A549 (cell line): ENCODE data around the gene CTTN. TPM values are rescaled to one million over a fixed set of nuclear protein-coding genes. Genes with fewer than 3 reads are reported as not detected.

ENCODE experiments used
- ATAC-seq, 2 experiments: fragments of 200-7000 bp in 1 of 2; fragments of >200 bp in 1 of 2; cut with Nextera tagmentation in 1 of 2; cut with Tn5 transposase in 1 of 2; 3 replicates each; pipeline versions ENCODE4 v1.8.0 to v1.9.1; 2018 to 2020; ENCODE audit warnings: mild to moderate bottlenecking in 1 of 2, moderate library complexity in 1 of 2
- CTCF ChIA-PET: fragments of 300-600 bp; sonication (Branson Sonifier 250); formaldehyde crosslinking; extraction: SDS; loops from one replicate; lab custom pipeline; 2021; ENCODE audit warnings: antibody characterized with exemption, inconsistent platforms; lab: Yijun Ruan, JAX
- POLR2A ChIA-PET: fragments of 350-600 bp; formaldehyde crosslinking; extraction: SDS; loops from one replicate; lab custom pipeline; 2021; ENCODE audit warnings: antibody characterized with exemption, inconsistent platforms; lab: Yijun Ruan, JAX
- DNase-seq, 2 experiments: peaks; one replicate each; pipeline versions ENCODE4 v3.0.0 to v3.0.0-alpha.2; 2011 to 2016; ENCODE audit warnings: low read depth in 1 of 2, low spot score in 1 of 2
- FAIRE-seq: peaks from 2 replicates; lab custom pipeline; 2011; peaks lifted over from hg19 to GRCh38; lab: Jason Lieb, UNC
- H3K27ac ChIP-seq, 2 experiments: fragments of >200 bp; sonication (Bioruptor Twin); formaldehyde crosslinking; 3 replicates each; pipeline ENCODE4 v1.5.1; 2016 to 2017
- H3K4me1 ChIP-seq: fragments of >200 bp; sonication (Bioruptor Twin); formaldehyde crosslinking; 3 replicates; pipeline ENCODE4 v1.6.1; 2016
- H3K4me2 ChIP-seq: fragments of >200 bp; sonication (Bioruptor Twin); formaldehyde crosslinking; 3 replicates; pipeline ENCODE4 v1.6.1; 2016
- H3K4me3 ChIP-seq: fragments of >200 bp; sonication (Bioruptor Twin); formaldehyde crosslinking; 3 replicates; pipeline ENCODE4 v1.5.1; 2016
- H3K9me3 ChIP-seq: fragments of >200 bp; sonication (Bioruptor Twin); formaldehyde crosslinking; 3 replicates; pipeline ENCODE4 v1.6.1; 2016
- CBX8 ChIP-seq: fragments of 200-600 bp; sonication (generic); IDR thresholded peaks from 2 replicates; pipeline ENCODE4 v1.6.1; 2016
- CEBPB ChIP-seq, 2 experiments: fragments of >200 bp in 1 of 2; sonication (Bioruptor Twin) in 1 of 2; formaldehyde crosslinking in 1 of 2; IDR thresholded peaks; 2 replicates each; pipeline ENCODE4 v1.6.1; 2012 to 2016
- CHD4 ChIP-seq: fragments of 200-600 bp; sonication (generic); IDR thresholded peaks from 2 replicates; pipeline ENCODE4 v1.6.1; 2016; ENCODE audit warnings: antibody characterized with exemption, mild to moderate bottlenecking, borderline replicate concordance
- EHMT2 ChIP-seq: fragments of 200-600 bp; sonication (generic); IDR thresholded peaks from 2 replicates; pipeline ENCODE4 v1.6.1; 2016; ENCODE audit warnings: antibody characterized with exemption, low read depth, mild to moderate bottlenecking, moderate library complexity
- ESRRA ChIP-seq: fragments of 150-350 bp; IDR thresholded peaks from 2 replicates; pipeline ENCODE4 v1.6.1; 2014; ENCODE audit warnings: mild to moderate bottlenecking, low read length, borderline replicate concordance
- FOSB ChIP-seq: fragments of 250-450 bp; sonication (Bioruptor Pico); IDR thresholded peaks from 2 replicates; pipeline ENCODE4 v1.5.0; 2020; ENCODE audit warnings: mild to moderate bottlenecking, moderate library complexity
- FOSL2 ChIP-seq, 2 experiments: fragments of 450-650 bp in 1 of 2; fragments of >200 bp in 1 of 2; sonication (Bioruptor Twin) in 1 of 2; formaldehyde crosslinking; IDR thresholded peaks; 2 replicates each; pipeline versions ENCODE4 v1.5.0 to v1.6.1; 2016 to 2020; ENCODE audit warnings: mild to moderate bottlenecking in 1 of 2, moderate library complexity in 1 of 2
- HDAC2 ChIP-seq: fragments of 200-600 bp; sonication (generic); IDR thresholded peaks from 2 replicates; pipeline ENCODE4 v1.6.1; 2016
- HOXA7 ChIP-seq: fragments of 250-450 bp; sonication (Bioruptor Pico); IDR thresholded peaks from 2 replicates; pipeline ENCODE4 v1.5.0; 2020; ENCODE audit warnings: mild to moderate bottlenecking, moderate library complexity
- HOXB5 ChIP-seq: fragments of 250-450 bp; sonication (Bioruptor Pico); IDR thresholded peaks from 2 replicates; pipeline ENCODE4 v1.5.0; 2020; ENCODE audit warnings: mild to moderate bottlenecking, moderate library complexity
- JUNB ChIP-seq: fragments of >200 bp; sonication (Bioruptor Twin); formaldehyde crosslinking; IDR thresholded peaks from 2 replicates; pipeline ENCODE4 v1.6.1; 2016
- NFE2L2 ChIP-seq: fragments of 150-350 bp; conservative IDR thresholded peaks from 2 replicates; pipeline ENCODE4 v1.6.1; 2014; ENCODE audit warnings: low read length
- NPAS2 ChIP-seq: fragments of 250-450 bp; sonication (Bioruptor Pico); IDR thresholded peaks from 2 replicates; pipeline ENCODE4 v1.8.0; 2022; ENCODE audit warnings: mild to moderate bottlenecking, moderate library complexity, borderline replicate concordance
- RAD21 ChIP-seq, 2 experiments: fragments of >200 bp in 1 of 2; sonication (Bioruptor Twin) in 1 of 2; formaldehyde crosslinking in 1 of 2; IDR thresholded peaks in 1 of 2; conservative IDR thresholded peaks in 1 of 2; 2 replicates in 1 of 2; 3 replicates in 1 of 2; pipeline ENCODE4 v1.6.1; 2012 to 2018; ENCODE audit warnings: inconsistent platforms in 1 of 2
- RARB ChIP-seq: fragments of 250-450 bp; sonication (Bioruptor Pico); IDR thresholded peaks from 2 replicates; pipeline ENCODE4 v1.8.0; 2021; ENCODE audit warnings: mild to moderate bottlenecking, moderate library complexity
- TFCP2L1 ChIP-seq: fragments of 250-450 bp; sonication (Bioruptor Pico); IDR thresholded peaks from 2 replicates; pipeline ENCODE4 v1.5.0; 2021; ENCODE audit warnings: mild to moderate bottlenecking
- TP53 ChIP-seq: fragments of 250-450 bp; sonication (Bioruptor Pico); IDR thresholded peaks from 2 replicates; pipeline ENCODE4 v1.5.0; 2021; ENCODE audit warnings: mild to moderate bottlenecking, moderate library complexity
- ZFP36 ChIP-seq: fragments of 450-650 bp; IDR thresholded peaks from 2 replicates; pipeline ENCODE4 v1.6.1; 2014; ENCODE audit warnings: borderline replicate concordance; ENCODE audit not compliant: partially characterized antibody
- WGBS: methylation state at CpG from one replicate; pipeline ENCODE4 v1.1.6; 2017; ENCODE audit errors: missing lambda C conversion rate; 5-methylcytosine and 5-hydroxymethylcytosine counted together
- polyA plus RNA-seq, 4 experiments: library from polyadenylated mRNA; depleted of rRNA in 3 of 4; stranded (reverse); fragments of >200 nt; fragmentation: RNase III in 1 of 4; extraction: RNeasy Plus Mini Kit Qiagen cat#74134 plus additional on column Dnase treatment in 1 of 4; gene quantifications; 2 replicates in 3 of 4; 3 replicates in 1 of 4; pipeline ENCODE4 v1.2.3, GENCODE V29; 2011 to 2017
- TF ChIP-seq, protein P1 (sequence below): fragments of >200 bp; sonication (Bioruptor Twin); formaldehyde crosslinking; IDR thresholded peaks from 2 replicates; pipeline ENCODE4 v1.6.1; 2016
- TF ChIP-seq, protein P2 (sequence below): fragments of 250-450 bp; sonication (Bioruptor Pico); IDR thresholded peaks from 2 replicates; pipeline ENCODE4 v1.5.0; 2020; ENCODE audit warnings: low read depth, mild to moderate bottlenecking, moderate library complexity
- TF ChIP-seq, protein P3 (sequence below): fragments of >200 bp; sonication (Bioruptor Twin); formaldehyde crosslinking; IDR thresholded peaks from 3 replicates; pipeline ENCODE4 v1.5.1; 2016

The CTTN gene
- polyA plus RNA-seq, 2 of the 4 experiments (the other 2 are of a cell fraction), result 140 to 214 TPM

DNA sequence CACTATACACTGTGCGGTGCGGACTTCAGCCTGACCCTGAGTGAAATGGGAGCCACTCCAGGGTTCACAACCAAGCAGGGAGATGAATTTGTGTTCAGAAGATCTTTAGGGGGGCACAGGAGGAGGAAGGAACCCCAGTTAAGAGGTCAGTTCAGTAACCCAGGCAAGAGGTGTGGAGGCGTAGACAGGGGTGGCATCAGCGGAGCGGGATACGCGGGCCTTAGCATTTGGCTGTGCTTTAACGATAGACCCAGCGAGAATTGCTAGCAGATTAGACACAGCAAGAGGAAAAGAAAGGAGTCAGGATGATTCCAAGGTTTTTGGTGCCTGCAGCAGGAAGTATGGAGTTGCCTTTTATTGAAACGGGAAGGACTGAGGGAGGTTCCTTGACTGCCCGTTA, 46.8 kb downstream of the CTTN start:
- FAIRE-seq (no peak), ATAC-seq (no peak), DNase-seq (no peak)
- Histone ChIP-seq H3K9me3 (peaks cover 22% of the 10 kb centered on the region), H3K4me1 (no peaks in the 10 kb centered on the region), H3K4me2 (no peak overlapping the region), H3K27ac (no peak overlapping the region), H3K4me3 (no peak overlapping the region)
- ChIA-PET POLR2A (no interaction called here), CTCF (interaction anchor here (1.8 kb wide), 1 partner anchor 22 kb away, joined by 4 read pairs; no protein-coding TSS in a partner anchor)
- no peak for TF ChIP-seq HOXB5
- no peak for TF ChIP-seq ESRRA
- TF ChIP-seq CHD4, result no peak
- no peak for TF ChIP-seq CEBPB (IDR thresholded peaks at IDR 0.05)
- no peak for TF ChIP-seq HOXA7 (CRISPR knock-in tag)
- TF ChIP-seq CBX8, result no peak
- TF ChIP-seq RARB, result no peak
- no peak for TF ChIP-seq TP53 (CRISPR knock-in tag)
- TF ChIP-seq FOSL2 (IDR thresholded peaks at IDR 0.05), result no peak
- TF ChIP-seq FOSL2 (CRISPR knock-in tag; IDR thresholded peaks at IDR 0.05), result no peak
- TF ChIP-seq, protein P1, sequence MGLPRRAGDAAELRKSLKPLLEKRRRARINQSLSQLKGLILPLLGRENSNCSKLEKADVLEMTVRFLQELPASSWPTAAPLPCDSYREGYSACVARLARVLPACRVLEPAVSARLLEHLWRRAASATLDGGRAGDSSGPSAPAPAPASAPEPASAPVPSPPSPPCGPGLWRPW, result no peak
- TF ChIP-seq, protein P2, sequence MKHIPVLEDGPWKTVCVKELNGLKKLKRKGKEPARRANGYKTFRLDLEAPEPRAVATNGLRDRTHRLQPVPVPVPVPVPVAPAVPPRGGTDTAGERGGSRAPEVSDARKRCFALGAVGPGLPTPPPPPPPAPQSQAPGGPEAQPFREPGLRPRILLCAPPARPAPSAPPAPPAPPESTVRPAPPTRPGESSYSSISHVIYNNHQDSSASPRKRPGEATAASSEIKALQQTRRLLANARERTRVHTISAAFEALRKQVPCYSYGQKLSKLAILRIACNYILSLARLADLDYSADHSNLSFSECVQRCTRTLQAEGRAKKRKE (CRISPR knock-in tag), result no peak
- no peak for TF ChIP-seq NFE2L2
- no peak for TF ChIP-seq NPAS2 (CRISPR knock-in tag)
- no peak for TF ChIP-seq FOSB (CRISPR knock-in tag)
- no peak for TF ChIP-seq ZFP36
- WGBS, result 83% methylated on average over 11 of the region's 11 CpGs

DNA sequence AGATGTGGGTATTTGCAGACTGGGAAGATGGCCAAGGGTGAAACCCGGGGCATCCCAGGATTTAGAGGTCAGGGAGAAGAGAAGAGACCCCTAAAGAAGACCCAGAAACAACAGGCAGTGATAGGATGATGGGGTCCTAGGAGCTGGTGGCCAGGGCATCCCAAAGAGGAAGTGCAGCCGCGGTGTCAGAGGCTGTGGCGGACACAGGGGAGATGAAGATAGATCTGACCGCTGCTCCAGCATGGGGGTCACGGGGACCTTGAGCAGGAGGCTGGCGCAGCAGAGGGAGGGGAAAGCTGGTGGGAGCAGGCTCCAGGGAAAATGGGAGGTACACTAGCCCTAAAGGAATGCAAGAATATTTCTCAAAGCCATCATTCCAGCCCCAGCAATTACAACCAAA, 47.3 kb downstream of the CTTN start:
- 78% methylated on average over 7 of the region's 7 CpGs for WGBS
- ChIA-PET CTCF (interaction anchor here (0.7 to 1.8 kb wide), 2 partner anchors 15 to 21 kb away, joined by 3 to 4 read pairs; no protein-coding TSS in a partner anchor), POLR2A (no interaction called here)
- Histone ChIP-seq H3K4me1 (no peaks in the 10 kb centered on the region), H3K9me3 (peaks cover 27% of the 10 kb centered on the region), H3K4me3 (no peak overlapping the region), H3K27ac (no peak overlapping the region), H3K4me2 (no peak overlapping the region)
- FAIRE-seq (no peak), ATAC-seq (no peak), DNase-seq (no peak)
- TF ChIP-seq CBX8 (no peak), EHMT2 (no peak), RAD21 (conservative IDR thresholded peaks at IDR 0.05 in 1 of 2, IDR thresholded peaks at IDR 0.05 in 1 of 2) (no peak), HDAC2 (no peak), TFCP2L1 (no peak), JUNB (no peak), ESRRA (no peak), NPAS2 (CRISPR knock-in tag) (no peak)

DNA sequence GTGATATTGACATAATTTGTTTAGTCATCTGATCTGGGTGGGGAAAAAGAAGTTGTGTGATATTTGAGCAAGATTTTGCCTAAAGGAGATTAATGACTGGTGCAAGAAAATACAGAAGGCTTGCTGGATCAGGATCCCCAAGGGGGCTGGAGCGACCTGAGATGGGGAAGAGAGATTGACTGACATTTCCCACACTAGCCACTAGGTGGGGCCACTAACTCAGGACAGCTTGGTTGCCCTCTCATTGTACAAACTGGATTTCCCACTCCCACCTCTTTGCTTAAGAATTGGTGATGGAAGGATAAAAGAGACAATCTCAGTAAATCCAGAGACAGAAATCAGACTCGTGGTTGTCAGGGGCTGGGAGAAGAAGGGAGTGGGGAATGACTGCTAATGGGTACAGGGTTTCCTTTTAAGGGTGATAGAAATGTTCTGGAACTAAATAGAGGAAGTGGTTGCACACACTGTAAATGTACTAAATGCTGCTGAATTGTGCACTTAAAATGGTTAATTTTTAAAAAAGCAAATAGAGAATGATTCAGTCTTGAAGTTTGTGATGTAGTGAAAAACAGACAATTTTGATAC, 50.7 kb downstream of the CTTN start:
- TF ChIP-seq, protein P3, sequence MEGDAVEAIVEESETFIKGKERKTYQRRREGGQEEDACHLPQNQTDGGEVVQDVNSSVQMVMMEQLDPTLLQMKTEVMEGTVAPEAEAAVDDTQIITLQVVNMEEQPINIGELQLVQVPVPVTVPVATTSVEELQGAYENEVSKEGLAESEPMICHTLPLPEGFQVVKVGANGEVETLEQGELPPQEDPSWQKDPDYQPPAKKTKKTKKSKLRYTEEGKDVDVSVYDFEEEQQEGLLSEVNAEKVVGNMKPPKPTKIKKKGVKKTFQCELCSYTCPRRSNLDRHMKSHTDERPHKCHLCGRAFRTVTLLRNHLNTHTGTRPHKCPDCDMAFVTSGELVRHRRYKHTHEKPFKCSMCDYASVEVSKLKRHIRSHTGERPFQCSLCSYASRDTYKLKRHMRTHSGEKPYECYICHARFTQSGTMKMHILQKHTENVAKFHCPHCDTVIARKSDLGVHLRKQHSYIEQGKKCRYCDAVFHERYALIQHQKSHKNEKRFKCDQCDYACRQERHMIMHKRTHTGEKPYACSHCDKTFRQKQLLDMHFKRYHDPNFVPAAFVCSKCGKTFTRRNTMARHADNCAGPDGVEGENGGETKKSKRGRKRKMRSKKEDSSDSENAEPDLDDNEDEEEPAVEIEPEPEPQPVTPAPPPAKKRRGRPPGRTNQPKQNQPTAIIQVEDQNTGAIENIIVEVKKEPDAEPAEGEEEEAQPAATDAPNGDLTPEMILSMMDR, result peak; percentile 33; the same call in 2 of the 3 replicates
- TF ChIP-seq CEBPB (IDR thresholded peaks at IDR 0.05), result no peak
- TF ChIP-seq, all 56 proteins: peak for 1
- Histone ChIP-seq H3K9me3 (peaks cover 27% of the 10 kb centered on the region), H3K27ac (no peak overlapping the region), H3K4me3 (no peak overlapping the region), H3K4me1 (no peaks in the 10 kb centered on the region), H3K4me2 (no peak overlapping the region)
- CTCF ChIA-PET, result interaction anchor here (1.0 kb wide), 1 partner anchor 10 kb away, joined by 3 read pairs; no protein-coding TSS in a partner anchor
- no peak for ATAC-seq
- peak; percentile 30 to 33 for DNase-seq
- FAIRE-seq, result no peak
- 42% methylated on average over 2 of the region's 2 CpGs for WGBS
- POLR2A ChIA-PET, result no interaction called here
